Panc1 (cell line): Measurements from ENCODE around the gene MGAT4C. TPM values are rescaled to one million over a fixed set of nuclear protein-coding genes. Genes with fewer than 3 reads are reported as not detected.

Source experiments
- ATAC-seq: fragments of 200-7000 bp; cut with Tn5 transposase; 2 replicates; pipeline ENCODE4 v1.9.1; 2020; ENCODE audit warnings: mild to moderate bottlenecking, moderate library complexity
- BruUV-seq: library from RNA; stranded (reverse); fragments of 400-500 nt; replicated peaks from 2 replicates; lab custom pipeline; 2021; lab: Mats Ljungman, UMichigan
- CTCF ChIA-PET: fragments of 300-600 bp; sonication (Branson Sonifier 250); formaldehyde crosslinking; loops from one replicate; lab custom pipeline; 2022; ENCODE audit warnings: antibody characterized with exemption; lab: Charles Lee
- POLR2A ChIA-PET: fragments of 300-600 bp; sonication (Branson Sonifier 250); formaldehyde crosslinking; loops from one replicate; lab custom pipeline; 2022; ENCODE audit warnings: antibody characterized with exemption; lab: Charles Lee
- DNase-seq: peaks from one replicate; pipeline ENCODE4 v3.0.0-alpha.2; 2010; ENCODE audit warnings: low read depth, low spot score
- H3K27ac ChIP-seq: 2 replicates; pipeline ENCODE4 v1.5.1; 2011; ENCODE audit warnings: mild to moderate bottlenecking, low read length, inconsistent platforms
- H3K27me3 ChIP-seq: fragments of 200-500 bp; sonication (Bioruptor generic); 2 replicates; pipeline ENCODE4 v1.6.0; 2014; ENCODE audit warnings: low read length, inconsistent platforms; ENCODE audit not compliant: control insufficient read depth, insufficient read depth
- H3K36me3 ChIP-seq: fragments of 200-500 bp; sonication (Bioruptor generic); 2 replicates; pipeline ENCODE4 v1.5.1; 2014; ENCODE audit warnings: inconsistent platforms, mild to moderate bottlenecking, low read length, moderate library complexity; ENCODE audit not compliant: control insufficient read depth, insufficient read depth
- H3K4me1 ChIP-seq: 2 replicates; pipeline ENCODE4 v1.5.1; 2011; ENCODE audit warnings: inconsistent platforms, mild to moderate bottlenecking, low read length, moderate library complexity; ENCODE audit not compliant: control insufficient read depth, insufficient read depth
- H3K4me3 ChIP-seq, 2 experiments: 2 replicates each; pipeline ENCODE4 v1.5.1; 2011 to 2012; ENCODE audit warnings: low read depth in 2 of 2, low read length in 2 of 2, mild to moderate bottlenecking in 2 of 2, inconsistent platforms in 1 of 2, moderate library complexity in 1 of 2
- H3K9me3 ChIP-seq: fragments of 200-500 bp; sonication (Bioruptor generic); 2 replicates; pipeline ENCODE4 v1.5.1; 2014; ENCODE audit warnings: low read depth, mild to moderate bottlenecking, inconsistent platforms, low read length, moderate library complexity; ENCODE audit not compliant: control insufficient read depth, insufficient read depth
- POLR2AphosphoS5 ChIP-seq: IDR thresholded peaks from 2 replicates; pipeline ENCODE4 v1.6.1; 2012; ENCODE audit warnings: mild to moderate bottlenecking, low read depth, low read length, moderate library complexity
- SIN3A ChIP-seq: IDR thresholded peaks from 2 replicates; pipeline ENCODE4 v1.6.1; 2012; ENCODE audit warnings: low read depth, mild to moderate bottlenecking, low read length, moderate library complexity, borderline replicate concordance; ENCODE audit not compliant: insufficient read depth
- TCF7L2 ChIP-seq: IDR thresholded peaks from 2 replicates; pipeline ENCODE4 v1.6.1; 2011; ENCODE audit warnings: mild to moderate bottlenecking, low read depth, low read length, inconsistent platforms
- in situ Hi-C: cut with HindIII; loops from 2 replicates; pipeline ENCODE4 v1.10.0; 2016; ENCODE audit warnings: low sequenced_read_pairs, low pct_unique_long_range_greater_than_20kb
- intact Hi-C: fragments of 100-400 bp; cut with micrococcal nuclease; formaldehyde crosslinking; loops from one replicate; pipeline ENCODE4 v1.10.0; 2022; ENCODE audit not compliant: unreplicated experiment
- total RNA-seq: library from RNA; stranded (reverse); gene quantifications from one replicate; pipeline ENCODE4 v1.2.1, GENCODE V29; 2021; ENCODE audit not compliant: unreplicated experiment
- TF ChIP-seq, protein P1 (sequence below): fragments of 450-650 bp; IDR thresholded peaks from 2 replicates; pipeline ENCODE4 v1.5.1; 2017; ENCODE audit warnings: mild to moderate bottlenecking
- TF ChIP-seq, protein P2 (sequence below), 2 experiments: IDR thresholded peaks; 2 replicates each; pipeline ENCODE4 v1.6.1; 2011 to 2012; ENCODE audit warnings: low read depth in 2 of 2, control low read depth in 1 of 2, low read length in 1 of 2, mild to moderate bottlenecking in 1 of 2, moderate library complexity in 1 of 2; ENCODE audit not compliant: insufficient read depth in 1 of 2

The MGAT4C gene
- total RNA-seq, 1 experiment from 2014 or later, result not detected

DNA sequence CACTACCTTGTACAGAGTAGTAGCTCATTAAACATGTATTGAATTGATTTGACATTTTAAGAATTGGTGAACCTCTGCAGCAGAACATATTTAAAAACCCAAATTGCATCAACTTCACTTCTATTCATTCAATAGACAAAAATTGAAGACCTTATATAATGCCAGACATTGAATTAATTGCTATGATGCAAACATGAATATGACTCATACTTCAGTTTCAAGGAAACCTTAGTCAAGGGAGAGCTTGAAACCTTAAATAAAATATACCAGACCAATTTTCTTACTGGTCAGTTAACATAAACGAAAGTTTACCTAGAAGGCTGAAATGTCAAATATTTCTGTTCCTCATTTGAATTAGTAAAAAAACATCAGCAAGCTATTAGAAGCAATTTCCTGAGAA is 5.0 kb upstream of the MGAT4C start:
- Histone ChIP-seq H3K4me3 (no peak overlapping the region), H3K9me3 (no peaks in the 10 kb centered on the region), H3K27me3 (no peaks in the 10 kb centered on the region), H3K4me1 (no peaks in the 10 kb centered on the region), H3K36me3 (no peaks in the 10 kb centered on the region), H3K27ac (no peak overlapping the region)
- ChIA-PET POLR2A (no interaction called here), CTCF (no interaction called here)
- in situ Hi-C loops, result no loop called here
- no TSS peak for BruUV-seq
- ATAC-seq, result no peak
- TF ChIP-seq, protein P1, sequence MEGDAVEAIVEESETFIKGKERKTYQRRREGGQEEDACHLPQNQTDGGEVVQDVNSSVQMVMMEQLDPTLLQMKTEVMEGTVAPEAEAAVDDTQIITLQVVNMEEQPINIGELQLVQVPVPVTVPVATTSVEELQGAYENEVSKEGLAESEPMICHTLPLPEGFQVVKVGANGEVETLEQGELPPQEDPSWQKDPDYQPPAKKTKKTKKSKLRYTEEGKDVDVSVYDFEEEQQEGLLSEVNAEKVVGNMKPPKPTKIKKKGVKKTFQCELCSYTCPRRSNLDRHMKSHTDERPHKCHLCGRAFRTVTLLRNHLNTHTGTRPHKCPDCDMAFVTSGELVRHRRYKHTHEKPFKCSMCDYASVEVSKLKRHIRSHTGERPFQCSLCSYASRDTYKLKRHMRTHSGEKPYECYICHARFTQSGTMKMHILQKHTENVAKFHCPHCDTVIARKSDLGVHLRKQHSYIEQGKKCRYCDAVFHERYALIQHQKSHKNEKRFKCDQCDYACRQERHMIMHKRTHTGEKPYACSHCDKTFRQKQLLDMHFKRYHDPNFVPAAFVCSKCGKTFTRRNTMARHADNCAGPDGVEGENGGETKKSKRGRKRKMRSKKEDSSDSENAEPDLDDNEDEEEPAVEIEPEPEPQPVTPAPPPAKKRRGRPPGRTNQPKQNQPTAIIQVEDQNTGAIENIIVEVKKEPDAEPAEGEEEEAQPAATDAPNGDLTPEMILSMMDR, result no peak
- TF ChIP-seq SIN3A (no peak), POLR2AphosphoS5 (no peak), TCF7L2 (no peak)
- TF ChIP-seq, protein P2, sequence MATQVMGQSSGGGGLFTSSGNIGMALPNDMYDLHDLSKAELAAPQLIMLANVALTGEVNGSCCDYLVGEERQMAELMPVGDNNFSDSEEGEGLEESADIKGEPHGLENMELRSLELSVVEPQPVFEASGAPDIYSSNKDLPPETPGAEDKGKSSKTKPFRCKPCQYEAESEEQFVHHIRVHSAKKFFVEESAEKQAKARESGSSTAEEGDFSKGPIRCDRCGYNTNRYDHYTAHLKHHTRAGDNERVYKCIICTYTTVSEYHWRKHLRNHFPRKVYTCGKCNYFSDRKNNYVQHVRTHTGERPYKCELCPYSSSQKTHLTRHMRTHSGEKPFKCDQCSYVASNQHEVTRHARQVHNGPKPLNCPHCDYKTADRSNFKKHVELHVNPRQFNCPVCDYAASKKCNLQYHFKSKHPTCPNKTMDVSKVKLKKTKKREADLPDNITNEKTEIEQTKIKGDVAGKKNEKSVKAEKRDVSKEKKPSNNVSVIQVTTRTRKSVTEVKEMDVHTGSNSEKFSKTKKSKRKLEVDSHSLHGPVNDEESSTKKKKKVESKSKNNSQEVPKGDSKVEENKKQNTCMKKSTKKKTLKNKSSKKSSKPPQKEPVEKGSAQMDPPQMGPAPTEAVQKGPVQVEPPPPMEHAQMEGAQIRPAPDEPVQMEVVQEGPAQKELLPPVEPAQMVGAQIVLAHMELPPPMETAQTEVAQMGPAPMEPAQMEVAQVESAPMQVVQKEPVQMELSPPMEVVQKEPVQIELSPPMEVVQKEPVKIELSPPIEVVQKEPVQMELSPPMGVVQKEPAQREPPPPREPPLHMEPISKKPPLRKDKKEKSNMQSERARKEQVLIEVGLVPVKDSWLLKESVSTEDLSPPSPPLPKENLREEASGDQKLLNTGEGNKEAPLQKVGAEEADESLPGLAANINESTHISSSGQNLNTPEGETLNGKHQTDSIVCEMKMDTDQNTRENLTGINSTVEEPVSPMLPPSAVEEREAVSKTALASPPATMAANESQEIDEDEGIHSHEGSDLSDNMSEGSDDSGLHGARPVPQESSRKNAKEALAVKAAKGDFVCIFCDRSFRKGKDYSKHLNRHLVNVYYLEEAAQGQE (IDR thresholded peaks at IDR 0.05; ENCODE audit: insufficient read depth in 1 of 2, low read depth in 2 of 2, low read length in 1 of 2), result no peak
- no peak for DNase-seq
- intact Hi-C loops, result no loop called here

DNA sequence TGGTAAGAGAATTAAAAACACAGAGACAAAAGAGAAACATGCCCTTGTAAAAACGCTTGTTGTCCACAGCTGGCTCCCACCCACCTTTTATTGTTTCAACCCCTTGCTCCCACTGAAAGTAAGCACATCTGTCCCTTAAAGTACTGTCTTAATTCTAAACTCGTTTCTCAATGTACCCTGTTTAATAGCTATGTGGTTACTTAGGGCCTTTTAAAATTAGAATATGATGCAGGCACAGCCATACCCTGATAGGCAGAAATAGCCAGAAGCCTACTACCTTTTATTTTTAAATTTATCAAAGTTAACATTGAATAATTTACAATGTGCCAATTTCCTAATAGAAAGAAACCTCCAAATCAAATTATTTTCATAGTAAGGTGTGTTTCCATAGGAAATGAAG is 4.0 kb upstream of the MGAT4C start:
- no peaks in the 10 kb centered on the region for H3K27me3 ChIP-seq
- intact Hi-C loops (no loop called here), in situ Hi-C loops (no loop called here)
- H3K36me3 ChIP-seq, result no peaks in the 10 kb centered on the region
- BruUV-seq, result no TSS peak
- POLR2A ChIA-PET, result no interaction called here
- no peak overlapping the region for H3K27ac ChIP-seq
- no peak for DNase-seq
- TF ChIP-seq, protein P1, result no peak
- no peak for TF ChIP-seq POLR2AphosphoS5
- TF ChIP-seq, protein P2 (IDR thresholded peaks at IDR 0.05; ENCODE audit: insufficient read depth in 1 of 2, low read depth in 2 of 2, low read length in 1 of 2), result no peak
- no peak for TF ChIP-seq SIN3A
- no peak for TF ChIP-seq TCF7L2
- CTCF ChIA-PET, result no interaction called here
- H3K9me3 ChIP-seq, result no peaks in the 10 kb centered on the region
- ATAC-seq, result no peak
- H3K4me3 ChIP-seq, result no peak overlapping the region
- no peaks in the 10 kb centered on the region for H3K4me1 ChIP-seq
